Stimulated activated CD4-positive, alpha-beta T cell treated with anti-CD3 and anti-CD28 coated beads, Interleukin-15, amount 100 ng/mL, for 1 hour (primary cell): Measurements from ENCODE around the gene PDZRN3.

Source experiments
- DNase-seq, 2 donors: peaks; one replicate each; pipeline ENCODE4 v3.0.0-alpha.2; 2020; ENCODE audit warnings: low read depth in 1 of 2, low spot score in 1 of 2

Gene PDZRN3

DNA sequence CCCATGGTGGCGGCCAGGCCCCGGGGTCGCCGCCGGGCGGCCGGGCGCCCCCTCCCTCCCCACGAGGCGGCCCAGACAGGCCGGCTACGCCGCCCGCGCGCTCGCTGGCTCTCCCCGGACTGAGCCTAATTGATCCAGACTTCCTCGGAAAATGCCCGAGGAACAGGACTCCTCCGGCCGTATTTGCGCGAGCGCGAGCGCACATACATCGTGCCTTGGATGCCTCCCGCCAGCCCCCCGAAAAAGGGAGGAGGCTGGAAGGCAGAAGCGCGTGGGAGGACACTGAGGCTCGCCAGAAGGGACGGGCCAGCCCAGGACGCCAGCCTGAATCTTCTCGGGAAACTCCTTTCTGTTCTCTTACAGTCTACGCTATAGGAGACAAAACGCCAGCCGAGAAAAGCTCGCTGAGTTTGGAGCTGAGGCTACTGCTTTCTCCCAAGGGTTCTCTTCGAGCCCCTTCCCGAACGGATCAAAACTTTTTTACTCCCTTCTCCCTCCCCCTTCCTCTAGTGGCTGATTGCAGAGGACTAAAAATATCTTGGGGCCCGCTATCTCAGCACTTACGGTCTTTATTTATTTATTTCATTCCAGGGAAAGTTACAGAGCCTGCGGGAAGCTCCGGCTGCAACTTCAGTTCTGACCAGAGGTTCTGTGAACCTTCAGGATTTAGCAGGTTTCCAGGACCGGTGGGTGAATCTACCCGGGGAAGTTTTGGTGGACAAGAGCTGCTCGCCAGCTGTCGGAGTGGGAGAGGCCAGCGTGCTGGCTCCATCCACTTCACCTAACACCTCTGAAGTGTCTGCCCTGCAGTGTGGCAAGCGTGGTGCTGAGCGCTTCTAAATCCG lies at the start of gene PDZRN3:
Gene PDZRN3 (minus strand): TSS at position 121 of the 845 bp plus-strand sequence.
- DNase-seq, result no peak

DNA sequence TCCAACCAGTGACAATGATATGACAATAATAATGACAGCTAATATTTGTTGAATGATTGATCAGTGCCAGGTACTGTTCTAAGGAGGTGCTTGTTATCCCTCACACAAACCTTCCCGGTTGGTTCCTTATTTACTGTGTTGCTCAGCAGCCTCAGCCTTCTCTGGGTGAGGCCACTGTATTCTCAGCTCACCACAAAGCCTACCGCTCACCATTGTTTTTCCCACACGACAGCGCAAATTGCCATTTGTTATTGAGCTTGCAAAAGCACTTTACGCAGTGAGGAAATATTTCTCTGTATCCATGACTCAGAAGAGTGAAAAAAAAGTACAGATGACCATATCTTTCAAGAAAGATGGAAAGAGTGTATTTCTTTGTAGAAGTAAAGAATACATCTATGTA lies 49.5 kb upstream of the PDZRN3 start:
- no peak for DNase-seq

DNA sequence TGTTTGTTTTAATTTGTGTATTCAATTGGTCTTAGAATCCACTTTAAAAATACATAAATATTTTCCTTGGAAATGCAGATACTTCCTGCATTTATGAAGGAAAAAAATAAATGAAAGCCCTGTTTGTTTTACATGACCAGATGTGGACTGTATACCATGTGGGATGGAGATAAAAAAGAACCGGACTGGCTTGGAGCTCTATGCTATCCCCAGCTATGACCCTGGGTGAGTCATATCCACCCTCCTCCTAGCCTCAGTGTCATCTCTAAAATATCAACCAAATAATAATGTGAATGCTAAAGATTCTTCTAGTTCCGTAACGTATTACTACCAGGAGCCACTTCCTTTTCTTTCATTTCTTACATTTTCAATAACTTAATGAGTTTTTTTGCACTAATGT lies 44.5 kb upstream of the PDZRN3 start:
- no peak for DNase-seq

DNA sequence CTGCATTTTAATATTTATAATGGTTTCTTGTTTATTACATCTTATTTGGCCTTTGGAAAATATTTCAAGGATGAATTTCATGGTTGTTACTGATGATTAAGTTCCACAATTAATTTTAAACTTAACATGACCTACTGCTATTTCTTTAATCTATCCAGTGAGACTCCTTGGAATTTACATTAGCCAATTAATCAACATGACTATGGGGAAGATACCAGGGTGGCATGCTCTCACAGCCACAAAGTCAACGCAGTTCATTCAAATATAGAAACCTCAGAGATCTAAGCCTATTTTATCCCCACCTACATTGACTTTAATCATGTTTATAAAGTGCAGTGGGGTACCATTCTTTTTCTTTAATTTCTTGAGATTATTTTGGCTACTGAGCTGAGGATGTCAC lies 43.6 kb upstream of the PDZRN3 start:
- DNase-seq, result no peak

DNA sequence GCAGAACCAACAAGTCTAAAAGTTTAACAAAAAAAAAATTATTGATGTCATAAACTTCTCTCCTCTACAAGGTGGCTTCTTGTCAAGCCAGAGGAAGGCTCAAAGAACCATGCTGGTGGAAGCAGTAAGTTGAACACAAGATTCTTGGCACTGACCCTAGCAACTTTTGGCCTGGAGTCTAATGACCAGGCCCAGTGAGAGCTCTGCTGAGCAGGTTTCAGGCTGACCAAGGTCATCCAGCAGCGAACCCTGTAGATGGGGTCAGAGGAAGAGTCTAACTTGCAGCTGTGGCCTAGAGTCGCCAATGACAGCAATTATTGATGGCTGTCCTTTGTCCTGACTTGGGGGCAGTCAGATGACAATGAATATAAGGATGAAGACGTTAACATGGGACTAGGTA lies 43.1 kb upstream of the PDZRN3 start:
- DNase-seq, result no peak

DNA sequence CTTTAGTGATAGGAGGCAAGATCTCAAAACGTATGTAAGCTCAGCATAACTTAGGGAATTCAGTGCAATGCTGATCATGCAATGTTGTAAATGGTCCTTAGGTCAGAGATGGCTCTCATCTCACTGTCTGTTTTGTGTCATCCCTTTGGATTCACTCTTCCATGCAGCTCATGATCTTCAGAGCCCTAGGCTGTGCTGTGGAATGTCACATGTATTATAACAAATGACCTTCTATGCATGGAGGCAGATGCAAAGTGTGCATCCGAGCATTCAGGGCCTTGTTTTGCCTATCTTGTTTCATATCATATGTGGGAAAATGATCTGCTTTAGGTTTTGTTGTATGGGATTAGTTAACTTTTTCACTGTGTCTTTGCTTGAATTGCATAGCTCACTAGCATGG lies 40.5 kb upstream of the PDZRN3 start:
- DNase-seq, result no peak

DNA sequence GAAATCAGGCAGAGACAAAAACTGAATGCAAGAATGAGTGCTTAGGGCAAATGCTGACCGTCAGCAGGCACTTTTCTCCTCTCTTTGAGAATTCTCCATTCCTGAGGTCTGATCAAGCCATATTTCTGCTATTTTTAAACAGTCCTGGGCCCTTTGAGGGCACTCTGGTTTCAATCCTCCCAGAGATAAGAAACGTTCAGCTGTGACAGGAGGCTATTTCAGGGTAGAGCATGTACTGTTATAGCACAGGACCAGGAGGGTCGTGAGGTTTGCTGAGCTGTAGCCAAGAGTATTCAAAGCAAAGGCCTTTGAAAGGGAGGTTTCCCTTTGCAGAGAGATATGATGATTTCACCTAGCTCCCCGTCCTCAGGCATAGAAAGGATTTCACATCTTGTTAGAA lies 39.6 kb upstream of the PDZRN3 start:
- no peak for DNase-seq

DNA sequence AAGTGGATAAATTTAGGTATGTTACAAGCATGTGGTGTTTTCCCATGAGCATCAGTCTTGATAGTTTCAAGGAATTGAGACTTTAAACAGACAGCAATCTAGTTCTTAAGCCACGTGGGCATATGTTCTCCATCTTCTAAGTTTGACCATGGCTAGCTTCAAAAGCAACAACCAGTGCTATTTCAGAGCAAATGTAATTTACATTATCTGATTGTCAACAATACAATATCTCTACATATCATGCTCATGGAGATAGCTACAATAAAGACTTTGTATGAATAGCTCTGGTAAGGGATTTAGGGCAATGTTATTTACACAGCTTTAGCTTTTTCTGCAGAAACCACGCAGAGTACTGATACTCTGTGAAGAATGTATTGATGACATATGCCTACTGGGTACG lies 38.8 kb upstream of the PDZRN3 start:
- DNase-seq, result no peak

DNA sequence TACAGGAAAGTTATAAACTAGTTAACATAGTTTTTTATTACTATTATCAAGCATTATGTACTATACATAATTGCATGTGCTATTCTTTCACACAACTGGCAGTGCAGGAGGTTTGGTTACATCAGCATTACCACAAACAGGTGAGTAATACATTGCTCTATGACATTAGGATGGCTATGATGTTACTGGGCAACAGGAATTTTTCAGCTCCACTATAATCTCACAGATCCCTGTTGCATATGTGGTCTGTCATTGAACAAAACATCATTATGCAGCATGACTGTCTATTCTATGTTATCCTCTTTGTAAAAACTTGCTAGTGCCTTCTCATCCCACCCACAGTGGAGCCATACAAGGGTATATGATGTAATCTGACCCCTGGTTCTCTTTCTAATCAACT lies 36.5 kb upstream of the PDZRN3 start:
- DNase-seq, result no peak

DNA sequence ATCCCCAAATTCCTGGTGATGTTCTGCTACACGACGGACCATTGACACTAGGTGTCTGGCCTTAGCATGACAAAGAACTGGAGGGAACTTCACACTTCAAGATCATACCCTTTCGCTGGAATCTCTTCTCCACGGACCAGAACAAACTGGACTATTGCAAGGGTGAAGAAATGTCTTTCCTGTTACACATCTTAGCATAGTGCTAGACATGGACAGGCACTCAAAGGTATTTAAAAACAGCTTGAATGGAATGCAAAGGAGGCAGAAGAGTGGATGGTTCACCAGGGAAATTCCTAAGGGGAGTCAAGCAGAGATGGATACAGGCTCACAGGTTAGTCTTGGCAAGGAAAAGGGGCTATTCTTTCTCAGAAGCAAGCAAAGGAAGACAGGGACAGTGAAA lies 33.5 kb upstream of the PDZRN3 start:
- DNase-seq, result no peak

DNA sequence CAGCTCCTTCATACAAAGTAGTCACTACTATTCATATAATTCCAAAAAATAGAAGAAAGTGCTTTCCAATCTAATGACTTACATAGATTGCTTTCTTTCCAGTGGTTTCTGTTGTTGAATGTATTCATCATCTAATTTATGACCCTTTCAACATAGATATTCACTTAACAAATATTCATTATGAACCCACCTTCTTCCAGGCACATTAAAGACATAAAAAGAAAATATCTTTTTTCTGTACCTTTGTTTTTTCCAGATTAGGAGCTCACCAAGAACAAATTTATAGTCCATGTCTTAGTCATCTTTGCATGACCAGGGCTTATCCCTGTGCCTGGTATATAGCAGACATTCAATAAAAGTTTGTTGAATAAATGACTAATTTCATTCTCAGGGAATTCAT lies 32.4 kb upstream of the PDZRN3 start:
- no peak for DNase-seq

DNA sequence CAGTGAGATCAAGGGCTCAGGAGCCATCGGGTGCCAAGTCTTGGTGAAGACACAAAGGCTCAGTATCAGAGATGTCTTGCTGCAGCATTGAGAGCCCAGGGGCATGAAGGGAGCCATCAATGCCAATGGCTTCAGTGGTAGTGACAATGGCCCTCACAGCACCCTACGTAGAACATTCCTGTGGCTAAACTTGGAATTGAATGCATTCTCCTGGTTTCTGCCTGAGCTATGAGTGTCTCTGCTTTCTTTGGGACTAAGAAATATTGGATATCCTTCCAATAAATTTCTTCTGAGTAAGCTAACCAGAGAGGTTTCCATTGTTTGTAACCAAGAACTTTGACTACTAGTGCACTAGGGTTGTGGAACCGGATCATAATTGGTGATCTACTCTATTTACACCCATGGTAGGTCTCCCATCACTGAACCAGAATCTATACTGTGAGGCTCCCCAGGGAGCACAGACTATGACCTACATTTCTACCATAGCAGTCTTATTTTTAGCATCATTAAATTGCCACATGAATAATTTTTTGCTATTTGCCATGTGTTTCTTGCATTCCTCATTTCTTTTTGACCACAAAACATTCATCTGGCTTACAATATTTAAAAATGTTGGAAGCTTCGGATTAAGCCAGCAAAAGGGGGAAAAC lies 31.6 kb upstream of the PDZRN3 start:
- DNase-seq, result no peak

DNA sequence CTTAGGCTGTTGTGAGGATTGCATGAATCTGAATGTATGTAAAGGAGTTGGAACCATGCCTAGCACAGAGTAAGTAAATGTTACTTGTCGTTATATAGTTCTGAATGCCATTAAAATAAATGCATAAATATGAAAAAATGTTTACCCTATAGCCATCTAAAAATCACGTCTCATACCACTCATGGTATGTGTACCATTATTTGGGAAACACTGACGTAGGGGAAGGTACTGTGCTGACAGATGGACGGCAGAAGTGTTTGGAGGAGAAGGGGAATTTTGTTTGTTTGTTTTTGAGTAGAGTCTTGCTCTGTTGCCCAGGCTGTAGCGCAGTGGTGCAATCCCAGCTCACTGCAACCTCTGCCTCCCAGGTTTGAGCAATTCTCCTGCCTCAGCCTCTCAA lies 30.5 kb upstream of the PDZRN3 start:
- no peak for DNase-seq

DNA sequence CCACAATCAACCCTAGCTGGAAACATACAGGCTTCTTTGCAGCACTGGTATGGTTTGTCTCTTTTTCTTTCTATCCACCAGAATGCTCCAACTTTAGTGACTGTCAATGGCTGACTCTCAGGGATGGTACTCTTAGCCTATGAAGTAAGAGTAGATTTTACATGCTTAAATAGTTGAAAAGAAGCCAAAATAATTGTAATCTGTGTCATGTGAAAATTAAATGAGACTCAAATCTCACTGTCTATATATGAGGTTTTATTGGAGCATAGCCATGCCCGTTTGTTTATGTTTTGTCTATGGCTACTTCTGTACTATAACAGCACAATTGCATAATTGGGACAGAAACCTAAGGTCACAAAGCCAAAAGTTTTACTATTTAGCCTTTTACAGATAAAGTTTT lies 29.1 kb upstream of the PDZRN3 start:
- no peak for DNase-seq

DNA sequence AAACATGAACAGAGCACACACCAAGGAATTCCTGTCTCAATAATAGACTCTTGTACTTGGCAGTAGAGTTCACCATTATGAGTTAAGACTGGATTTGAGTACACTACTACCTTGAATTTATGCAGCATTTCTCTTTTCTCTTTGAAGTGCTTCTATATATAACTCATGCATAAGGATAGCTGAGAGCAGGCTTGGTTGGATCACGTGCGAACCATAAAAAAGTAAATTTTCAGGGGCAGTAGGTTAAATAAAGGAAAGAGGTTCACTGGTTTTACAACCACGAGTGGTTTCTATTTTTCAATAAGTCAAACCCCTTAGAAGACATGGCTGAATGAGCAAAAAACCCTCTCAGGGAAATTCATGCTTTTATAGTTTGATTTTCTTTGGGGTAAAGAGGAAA lies 28.6 kb upstream of the PDZRN3 start:
- no peak for DNase-seq

DNA sequence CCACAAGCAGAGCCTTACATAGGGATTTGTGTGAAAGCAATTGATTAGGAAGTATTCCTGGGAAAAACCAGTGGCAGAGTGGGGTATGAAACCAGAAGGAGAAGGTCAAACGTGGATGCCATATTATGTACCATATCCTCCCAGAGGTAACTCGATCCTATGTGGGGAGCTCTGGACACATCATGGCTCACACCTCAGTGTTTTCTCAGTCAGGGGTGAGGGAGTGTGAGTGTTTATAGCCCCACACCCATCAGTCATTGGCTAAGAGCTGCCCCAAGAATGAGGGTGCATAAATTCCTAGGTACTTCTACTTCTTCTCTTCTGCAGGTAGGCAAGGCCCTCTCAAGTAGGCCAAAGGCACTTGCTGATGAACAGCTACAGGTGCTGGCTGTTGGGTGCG lies 28.2 kb upstream of the PDZRN3 start:
- DNase-seq, result no peak

DNA sequence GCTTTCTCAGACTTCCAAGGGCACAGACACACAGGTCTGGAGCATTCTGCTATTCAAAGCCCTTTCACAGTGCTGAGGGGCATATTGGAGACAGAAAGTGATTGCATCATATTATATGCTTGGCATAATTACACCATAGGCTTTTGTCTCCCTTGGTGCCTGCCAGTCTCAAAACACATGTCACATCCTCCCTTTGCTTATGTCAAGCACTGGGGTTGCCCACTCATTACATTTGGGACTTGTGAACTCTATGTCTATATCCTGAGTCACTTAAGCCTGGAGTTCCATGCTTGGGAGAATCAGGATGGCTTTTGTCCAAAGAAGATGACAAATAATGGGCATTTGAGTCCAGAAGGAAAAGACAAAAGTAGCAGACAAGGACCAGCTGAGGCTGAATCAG lies 12.3 kb upstream of the PDZRN3 start:
- no peak for DNase-seq

DNA sequence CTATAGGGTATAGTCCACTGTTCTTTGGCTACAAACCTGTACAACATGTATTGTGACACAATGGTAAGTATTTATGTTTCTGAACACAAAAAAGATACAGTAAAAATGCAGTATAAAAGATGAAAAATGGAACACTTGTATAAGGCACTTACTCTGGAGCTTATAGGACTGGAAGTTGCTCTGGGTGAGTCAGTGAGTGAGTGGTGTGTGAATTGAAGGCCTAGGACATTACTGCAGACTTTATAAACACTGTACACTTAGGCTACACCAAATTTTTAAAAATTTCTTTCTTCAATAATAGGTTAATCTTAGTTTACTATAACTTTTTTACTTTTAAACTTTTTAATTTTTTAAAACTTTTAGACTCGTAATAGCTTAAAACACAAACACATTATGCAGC lies 10.5 kb upstream of the PDZRN3 start:
- no peak for DNase-seq

DNA sequence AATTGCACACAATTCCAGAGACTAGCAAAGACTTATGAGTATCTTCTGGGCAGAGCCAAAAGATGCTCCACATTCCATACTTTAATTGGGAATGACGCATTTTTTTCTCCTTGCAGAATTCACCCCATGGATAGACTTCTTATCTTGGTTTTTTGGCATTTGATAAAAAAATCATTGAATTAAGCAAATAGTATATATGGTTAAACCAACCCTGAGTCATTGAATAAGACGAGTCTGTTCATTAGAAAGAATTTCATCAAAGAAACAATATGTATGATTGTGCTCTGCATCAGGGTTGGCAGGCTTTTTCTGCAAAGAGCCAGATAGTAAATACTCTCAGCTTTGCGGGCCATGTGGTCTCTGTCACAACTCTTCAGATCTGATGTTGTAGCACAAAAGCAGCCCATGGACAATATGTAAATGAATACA lies 9.2 kb upstream of the PDZRN3 start:
- no peak for DNase-seq

DNA sequence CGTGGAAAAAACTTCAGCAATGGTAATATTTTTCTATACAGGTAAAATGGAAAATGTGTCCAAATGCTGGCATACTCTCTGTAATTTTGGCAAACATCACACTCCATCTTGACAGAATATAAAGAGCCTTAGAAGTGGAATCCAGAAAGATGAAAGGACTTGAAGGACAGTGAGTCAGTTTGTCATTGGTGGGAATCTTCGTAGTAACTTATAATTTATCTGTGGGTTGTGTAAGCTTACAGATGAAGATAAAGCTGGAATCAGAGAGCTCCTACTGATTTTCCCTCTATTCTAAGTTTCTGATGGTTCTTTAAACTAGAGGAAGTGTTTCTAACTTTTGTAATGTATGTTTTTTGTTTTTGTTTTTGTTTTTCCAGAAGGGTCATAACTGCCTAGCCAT lies 8.7 kb upstream of the PDZRN3 start:
- DNase-seq, result no peak

DNA sequence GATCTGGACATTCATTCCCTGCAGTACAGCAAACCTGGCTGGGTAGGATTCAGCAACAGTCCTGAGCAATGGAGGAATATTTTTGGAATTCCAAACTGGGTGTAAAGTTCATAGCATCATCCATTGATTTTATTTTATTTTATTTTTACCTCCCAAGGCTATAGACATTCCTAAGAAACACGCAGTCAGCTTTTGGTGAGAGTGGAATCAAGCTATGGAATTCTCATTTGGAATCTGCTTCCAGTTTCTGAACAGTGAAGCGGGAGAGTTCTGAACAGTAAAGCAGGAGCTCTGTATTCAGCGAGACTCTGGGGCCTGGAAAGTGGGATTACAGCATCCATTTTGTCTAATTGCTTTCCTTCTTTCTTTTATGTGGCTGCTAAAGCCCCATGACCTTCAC lies 1.4 kb upstream of the PDZRN3 start:
- no peak for DNase-seq

DNA sequence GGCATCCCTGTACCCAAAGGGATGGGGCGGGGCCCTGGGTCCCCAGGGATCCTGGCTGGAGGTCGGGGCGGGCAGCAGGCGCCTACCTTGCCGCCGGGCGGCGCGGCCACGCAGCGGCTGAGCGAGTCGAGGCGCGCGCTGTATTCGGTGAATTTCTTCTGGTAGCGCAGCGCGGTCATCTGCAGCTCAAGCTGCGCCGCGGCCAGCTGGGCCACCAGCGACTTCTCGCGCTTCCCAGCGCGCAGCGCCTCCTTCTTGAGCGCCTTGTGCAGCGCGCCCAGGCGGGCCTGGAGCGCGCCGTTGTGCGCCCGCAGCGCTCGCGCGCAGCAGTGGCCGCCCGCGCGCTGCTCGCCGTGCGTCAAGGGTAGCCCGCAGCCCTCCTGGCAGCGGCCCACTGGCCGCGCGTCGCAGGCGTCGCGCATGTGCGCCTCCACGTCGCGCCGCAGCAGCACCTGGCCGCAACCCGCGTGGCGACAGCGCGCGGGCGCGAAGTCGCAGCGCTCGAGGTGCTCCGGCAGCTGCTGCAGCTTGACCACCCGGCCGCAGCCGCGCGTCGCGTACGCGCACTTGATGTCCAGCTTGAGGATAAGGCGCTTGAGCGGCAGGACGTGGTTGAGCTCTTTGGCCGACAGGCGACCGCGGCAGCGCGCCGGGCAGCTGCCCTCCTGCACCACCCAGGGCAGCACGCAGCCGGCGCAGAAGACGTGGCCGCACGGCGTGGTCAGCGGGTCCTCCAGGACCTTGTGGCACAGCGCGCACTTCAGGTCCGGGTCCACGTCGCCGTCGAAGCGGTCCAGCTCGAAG lies 522 bp downstream of the PDZRN3 start:
- no peak for DNase-seq
